ENCODE measurements around the gene CACNA1B.
"Not testable (repeated sequence)": the region's sequence is repeated elsewhere in the genome, so short reads cannot be mapped to it uniquely, and the experiment has no call there.

The CACNA1B gene

GRCh38 chr9:138122201-138122600, 244.6 kb downstream of the CACNA1B start:
- Histone ChIP-seq H3K9me3 (no peaks in the 10 kb centered on the region), H3K27me3 (peaks cover 14% of the 10 kb centered on the region), H3K4me1 (ENCODE audit: control insufficient read depth in 1 of 2, insufficient read depth in 1 of 2, low read depth in 1 of 2, low read length in 1 of 2) (no peaks in the 10 kb centered on the region), H3K4me3 (ENCODE audit: low read depth in 1 of 2, low read length in 1 of 2) (no peak overlapping the region), H3K27ac (no peak overlapping the region), H3K36me3 (no peaks in the 10 kb centered on the region)
- TF ChIP-seq, protein P1, sequence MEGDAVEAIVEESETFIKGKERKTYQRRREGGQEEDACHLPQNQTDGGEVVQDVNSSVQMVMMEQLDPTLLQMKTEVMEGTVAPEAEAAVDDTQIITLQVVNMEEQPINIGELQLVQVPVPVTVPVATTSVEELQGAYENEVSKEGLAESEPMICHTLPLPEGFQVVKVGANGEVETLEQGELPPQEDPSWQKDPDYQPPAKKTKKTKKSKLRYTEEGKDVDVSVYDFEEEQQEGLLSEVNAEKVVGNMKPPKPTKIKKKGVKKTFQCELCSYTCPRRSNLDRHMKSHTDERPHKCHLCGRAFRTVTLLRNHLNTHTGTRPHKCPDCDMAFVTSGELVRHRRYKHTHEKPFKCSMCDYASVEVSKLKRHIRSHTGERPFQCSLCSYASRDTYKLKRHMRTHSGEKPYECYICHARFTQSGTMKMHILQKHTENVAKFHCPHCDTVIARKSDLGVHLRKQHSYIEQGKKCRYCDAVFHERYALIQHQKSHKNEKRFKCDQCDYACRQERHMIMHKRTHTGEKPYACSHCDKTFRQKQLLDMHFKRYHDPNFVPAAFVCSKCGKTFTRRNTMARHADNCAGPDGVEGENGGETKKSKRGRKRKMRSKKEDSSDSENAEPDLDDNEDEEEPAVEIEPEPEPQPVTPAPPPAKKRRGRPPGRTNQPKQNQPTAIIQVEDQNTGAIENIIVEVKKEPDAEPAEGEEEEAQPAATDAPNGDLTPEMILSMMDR (IDR thresholded peaks at IDR 0.05): no peak

- Histone ChIP-seq H3K9me3 (no peaks in the 10 kb centered on the region), H3K27me3 (peaks cover 14% of the 10 kb centered on the region), H3K4me3 (ENCODE audit: low read depth in 1 of 2, low read length in 1 of 2) (no peak overlapping the region), H3K27ac (no peak overlapping the region), H3K4me1 (ENCODE audit: control insufficient read depth in 1 of 2, insufficient read depth in 1 of 2, low read depth in 1 of 2, low read length in 1 of 2) (no peaks in the 10 kb centered on the region), H3K36me3 (no peaks in the 10 kb centered on the region)
- TF ChIP-seq, protein P1 (IDR thresholded peaks at IDR 0.05): no peak
These were observed 245.1 kb downstream of the CACNA1B start for GRCh38 chr9:138122676-138123075.

- peaks cover 14% of the 10 kb centered on the region for H3K27me3 ChIP-seq
- H3K27ac ChIP-seq: no peak overlapping the region
- TF ChIP-seq, protein P1 (IDR thresholded peaks at IDR 0.05): no peak
- H3K4me3 ChIP-seq (ENCODE audit: low read depth in 1 of 2, low read length in 1 of 2): no peak overlapping the region
- no peaks in the 10 kb centered on the region for H3K36me3 ChIP-seq
- H3K4me1 ChIP-seq (ENCODE audit: control insufficient read depth in 1 of 2, insufficient read depth in 1 of 2, low read depth in 1 of 2, low read length in 1 of 2): no peaks in the 10 kb centered on the region
- H3K9me3 ChIP-seq: no peaks in the 10 kb centered on the region
These were observed 245.5 kb downstream of the CACNA1B start for GRCh38 chr9:138123086-138123485.

- not testable (repeated sequence) for H3K4me3 ChIP-seq (ENCODE audit: low read depth in 1 of 2, low read length in 1 of 2); H3K36me3 ChIP-seq; H3K27ac ChIP-seq; H3K9me3 ChIP-seq; H3K4me1 ChIP-seq (ENCODE audit: control insufficient read depth in 1 of 2, insufficient read depth in 1 of 2, low read depth in 1 of 2, low read length in 1 of 2)
- TF ChIP-seq, protein P1 (IDR thresholded peaks at IDR 0.05): peak; percentile 59
- H3K27me3 ChIP-seq: peaks cover 14% of the 10 kb centered on the region
These were observed 248.7 kb downstream of the CACNA1B start for GRCh38 chr9:138126090-138126857.

DNA sequence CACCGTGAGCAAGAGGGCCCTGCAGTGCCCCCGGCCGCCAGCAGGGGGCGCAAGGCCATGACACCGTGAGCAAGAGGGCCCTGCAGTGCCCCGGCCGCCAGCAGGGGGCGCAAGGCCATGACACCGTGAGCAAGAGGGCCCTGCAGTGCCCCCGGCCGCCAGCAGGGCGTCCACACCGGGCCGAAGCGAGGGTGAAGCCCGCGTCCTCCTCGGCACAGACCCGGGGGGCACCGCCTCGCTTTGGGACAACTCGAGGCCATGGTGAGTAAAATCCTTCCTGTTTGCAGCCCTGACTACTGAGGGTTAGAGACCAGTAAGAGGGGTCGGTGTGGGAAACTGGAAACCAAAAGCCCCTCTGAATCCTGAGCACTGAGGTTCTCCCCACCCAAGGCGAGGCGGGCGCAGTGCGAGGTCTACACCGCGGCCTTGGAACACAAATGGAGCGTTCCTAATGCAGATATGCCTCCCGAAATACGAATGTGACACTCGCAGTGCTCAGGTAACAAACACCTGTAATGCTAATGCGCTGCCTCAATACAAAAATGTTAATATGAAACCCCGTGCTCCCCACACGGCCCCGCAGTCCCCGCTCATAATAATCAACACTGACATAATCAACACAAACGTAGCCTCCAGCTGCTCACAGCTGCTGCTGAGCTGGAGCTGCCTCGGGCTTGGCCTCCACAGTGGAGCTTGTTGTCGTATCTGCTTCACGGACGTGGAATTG, 249.4 kb downstream of the CACNA1B start:
- H3K27me3 ChIP-seq: peaks cover 14% of the 10 kb centered on the region
- H3K4me1 ChIP-seq (ENCODE audit: control insufficient read depth in 1 of 2, insufficient read depth in 1 of 2, low read depth in 1 of 2, low read length in 1 of 2); H3K4me3 ChIP-seq (ENCODE audit: low read depth in 1 of 2, low read length in 1 of 2); H3K27ac ChIP-seq; H3K36me3 ChIP-seq; H3K9me3 ChIP-seq: not testable (repeated sequence)

GRCh38 chr9:138128027-138128426, 250.4 kb downstream of the CACNA1B start:
- peaks cover 10% of the 10 kb centered on the region for H3K27me3 ChIP-seq
- H3K36me3 ChIP-seq, H3K27ac ChIP-seq: not testable (repeated sequence)

GRCh38 chr9:138129318-138129717, 251.7 kb downstream of the CACNA1B start:
- H3K4me1 ChIP-seq (ENCODE audit: control insufficient read depth in 1 of 2, insufficient read depth in 1 of 2, low read depth in 1 of 2, low read length in 1 of 2); H3K36me3 ChIP-seq; H3K27ac ChIP-seq; H3K9me3 ChIP-seq; H3K4me3 ChIP-seq (ENCODE audit: low read depth in 1 of 2, low read length in 1 of 2); H3K27me3 ChIP-seq: not testable (repeated sequence)

More at GRCh38 chr9:138128027-138128426, 250.4 kb downstream of the CACNA1B start:
- not testable (repeated sequence) for H3K4me3 ChIP-seq (ENCODE audit: low read depth in 1 of 2, low read length in 1 of 2); H3K9me3 ChIP-seq; H3K4me1 ChIP-seq (ENCODE audit: control insufficient read depth in 1 of 2, insufficient read depth in 1 of 2, low read depth in 1 of 2, low read length in 1 of 2)

DNA sequence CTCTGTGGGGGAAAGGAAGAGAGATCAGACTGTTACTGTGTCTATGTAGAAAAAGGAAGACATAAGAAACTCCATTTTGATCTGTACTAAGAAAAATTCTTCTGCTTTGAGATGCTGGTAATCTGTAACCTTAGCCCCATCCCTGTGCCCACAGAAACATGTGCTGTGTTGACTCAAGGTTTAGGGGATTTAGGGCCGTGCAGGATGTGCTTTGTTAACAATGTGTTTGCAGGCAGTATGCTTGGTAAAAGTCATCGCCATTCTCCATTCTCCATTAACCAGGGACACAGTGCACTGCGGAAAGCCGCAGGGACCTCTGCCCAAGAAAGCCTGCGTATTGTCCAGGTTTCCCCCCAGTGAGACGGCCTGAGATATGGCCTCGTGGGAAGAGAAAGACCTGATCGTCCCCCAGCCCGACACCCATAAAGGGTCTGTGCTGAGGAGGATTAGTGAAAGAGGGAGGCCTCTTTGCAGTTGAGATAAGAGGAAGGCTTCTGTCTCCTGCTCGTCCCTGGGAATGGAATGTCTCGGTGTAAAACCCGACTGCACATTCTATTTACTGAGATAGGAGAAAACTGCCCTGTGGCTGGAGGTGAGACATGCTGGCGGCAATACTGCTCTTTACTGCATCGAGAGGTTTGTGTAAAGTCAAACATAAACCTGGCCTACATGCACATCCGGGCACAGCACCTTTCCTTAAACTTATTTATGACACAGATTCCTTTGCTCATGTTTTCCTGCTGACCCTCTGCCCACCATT, 255.5 kb downstream of the CACNA1B start:
- H3K27ac ChIP-seq; H3K4me3 ChIP-seq (ENCODE audit: low read depth in 1 of 2, low read length in 1 of 2); H3K36me3 ChIP-seq; H3K4me1 ChIP-seq (ENCODE audit: control insufficient read depth in 1 of 2, insufficient read depth in 1 of 2, low read depth in 1 of 2, low read length in 1 of 2); H3K27me3 ChIP-seq; H3K9me3 ChIP-seq: not testable (repeated sequence)

- not testable (repeated sequence) for H3K27me3 ChIP-seq; H3K9me3 ChIP-seq; H3K4me1 ChIP-seq (ENCODE audit: control insufficient read depth in 1 of 2, insufficient read depth in 1 of 2, low read depth in 1 of 2, low read length in 1 of 2); H3K36me3 ChIP-seq; H3K4me3 ChIP-seq (ENCODE audit: low read depth in 1 of 2, low read length in 1 of 2); H3K27ac ChIP-seq
These were observed 257.0 kb downstream of the CACNA1B start for GRCh38 chr9:138134581-138134980.

Data from neutrophil (primary cell).